Liver (tissue), 9 donors: ENCODE measurements around the gene BEAN1. TPM values are rescaled to one million over a fixed set of nuclear protein-coding genes. Genes with fewer than 3 reads are reported as not detected.

Source experiments
- DNase-seq: peaks from one replicate; pipeline ENCODE4 v3.0.0-alpha.2; 2017; ENCODE audit warnings: low spot score
- H3K27ac ChIP-seq, 2 donors: one replicate each; pipeline ENCODE4 v1.7.0; 2013; ENCODE audit warnings: inconsistent platforms in 2 of 2, low read length in 2 of 2, control low read depth in 1 of 2, low read depth in 1 of 2, mild to moderate bottlenecking in 1 of 2
- H3K27me3 ChIP-seq, 4 donors: one replicate each; pipeline versions ENCODE4 v1.6.1 to v1.7.0; 2013; ENCODE audit warnings: low read length in 3 of 4, inconsistent platforms in 1 of 4, mild to moderate bottlenecking in 1 of 4, moderate library complexity in 1 of 4; ENCODE audit not compliant: control insufficient read depth in 4 of 4, insufficient read depth in 4 of 4
- H3K36me3 ChIP-seq, 4 donors: one replicate each; pipeline versions ENCODE4 v1.6.1 to v1.7.0; 2013; ENCODE audit warnings: low read length in 3 of 4, mild to moderate bottlenecking in 3 of 4, low read depth in 1 of 4, moderate library complexity in 1 of 4; ENCODE audit not compliant: control insufficient read depth in 4 of 4, insufficient read depth in 3 of 4
- H3K4me1 ChIP-seq, 4 donors: one replicate each; pipeline versions ENCODE4 v1.6.1 to v1.7.0; 2013; ENCODE audit warnings: low read length in 3 of 4, mild to moderate bottlenecking in 3 of 4, moderate library complexity in 1 of 4; ENCODE audit not compliant: control insufficient read depth in 4 of 4, insufficient read depth in 4 of 4
- H3K4me3 ChIP-seq, 3 donors: one replicate each; pipeline versions ENCODE4 v1.6.1 to v1.7.0; 2013; ENCODE audit warnings: low read length in 3 of 3, control low read depth in 1 of 3, low read depth in 1 of 3, mild to moderate bottlenecking in 1 of 3
- H3K9ac ChIP-seq, 2 donors: one replicate each; pipeline ENCODE4 v1.7.0; 2013; ENCODE audit warnings: low read length in 2 of 2, mild to moderate bottlenecking in 2 of 2, moderate library complexity in 2 of 2, control low read depth in 1 of 2, low read depth in 1 of 2
- H3K9me3 ChIP-seq, 4 donors: one replicate each; pipeline versions ENCODE4 v1.6.1 to v1.7.0; 2013; ENCODE audit warnings: low read length in 3 of 4; ENCODE audit not compliant: control insufficient read depth in 4 of 4
- EGR1 ChIP-seq, 2 donors: IDR thresholded peaks; 2 replicates each; pipeline ENCODE4 v1.6.1; 2016 to 2018; ENCODE audit warnings: antibody characterized with exemption in 2 of 2, low read depth in 2 of 2
- FOXA1 ChIP-seq: IDR thresholded peaks from 2 replicates; pipeline ENCODE4 v1.6.1; 2016; ENCODE audit warnings: antibody characterized with exemption
- FOXA2 ChIP-seq: IDR thresholded peaks from 2 replicates; pipeline ENCODE4 v1.6.1; 2016; ENCODE audit warnings: antibody characterized with exemption
- HNF4A ChIP-seq, 2 donors: conservative IDR thresholded peaks; 2 replicates each; pipeline ENCODE4 v1.6.1; 2016; ENCODE audit warnings: antibody characterized with exemption in 2 of 2, mild to moderate bottlenecking in 2 of 2
- HNF4G ChIP-seq: IDR thresholded peaks from 2 replicates; pipeline ENCODE4 v1.6.1; 2016; ENCODE audit warnings: antibody characterized with exemption
- JUND ChIP-seq, 2 donors: IDR thresholded peaks; 2 replicates each; pipeline ENCODE4 v1.6.1; 2016; ENCODE audit warnings: antibody characterized with exemption in 2 of 2
- NR2F2 ChIP-seq: IDR thresholded peaks from 2 replicates; pipeline ENCODE4 v1.6.1; 2016; ENCODE audit warnings: antibody characterized with exemption
- RAD21 ChIP-seq, 2 donors: IDR thresholded peaks; 2 replicates each; pipeline ENCODE4 v1.6.1; 2016; ENCODE audit warnings: antibody characterized with exemption in 2 of 2, mild to moderate bottlenecking in 2 of 2
- RXRA ChIP-seq, 2 donors: IDR thresholded peaks; 2 replicates each; pipeline ENCODE4 v1.6.1; 2017 to 2018; ENCODE audit warnings: antibody characterized with exemption in 2 of 2, mild to moderate bottlenecking in 1 of 2
- TAF1 ChIP-seq: conservative IDR thresholded peaks from 2 replicates; pipeline ENCODE4 v1.6.1; 2016; ENCODE audit warnings: antibody characterized with exemption, mild to moderate bottlenecking
- YY1 ChIP-seq: IDR thresholded peaks from 2 replicates; pipeline ENCODE4 v1.6.1; 2016; ENCODE audit warnings: antibody characterized with exemption, mild to moderate bottlenecking
- WGBS: extraction: QIAGEN DNeasy Blood & Tissue Kit; methylation state at CpG from one replicate; pipeline ENCODE4 v1.1.7; 2013; 5-methylcytosine and 5-hydroxymethylcytosine counted together
- polyA plus RNA-seq, 2 donors: library from polyadenylated mRNA; stranded (reverse) in 1 of 2; unstranded in 1 of 2; fragments of 200-250 nt in 1 of 2; fragments of >200 nt in 1 of 2; fragmentation: Nextera tagmentation in 1 of 2; extraction: Ambion mirVana in 1 of 2; gene quantifications; one replicate each; pipeline versions ENCODE4 v1.2.1 to v1.2.3, GENCODE V29; 2013 to 2015
- total RNA-seq, 2 donors: library from RNA; depleted of rRNA; stranded (reverse); fragments of >200 nt; gene quantifications; one replicate each; pipeline ENCODE4 v1.2.3, GENCODE V29; 2014
- TF ChIP-seq, protein P1 (sequence below): IDR thresholded peaks from 2 replicates; pipeline ENCODE4 v1.6.1; 2016; ENCODE audit warnings: antibody characterized with exemption
- TF ChIP-seq, protein P2 (sequence below): fragments of 150-350 bp; IDR thresholded peaks from 2 replicates; pipeline ENCODE4 v1.5.1; 2017; ENCODE audit warnings: improper control_type of control experiment, low read depth, low read length; ENCODE audit not compliant: missing input control
- TF ChIP-seq, protein P3 (sequence below): IDR thresholded peaks from 2 replicates; pipeline ENCODE4 v1.6.1; 2016; ENCODE audit warnings: antibody characterized with exemption
- TF ChIP-seq, protein P4 (sequence below): IDR thresholded peaks from 2 replicates; pipeline ENCODE4 v1.6.1; 2016; ENCODE audit warnings: antibody characterized with exemption, mild to moderate bottlenecking
- TF ChIP-seq, protein P5 (sequence below): IDR thresholded peaks from 2 replicates; pipeline ENCODE4 v1.6.1; 2016; ENCODE audit warnings: antibody characterized with exemption
- donor health status: healthy.
- donor health status: healthy.
- donor health status: healthy.
- donor health status: healthy.
- donor health status: healthy.

The BEAN1 gene
- total and polyA plus RNA-seq, 4 donors = 0.22 to 0.99 (median 0.25) TPM; not detected in 1

DNA sequence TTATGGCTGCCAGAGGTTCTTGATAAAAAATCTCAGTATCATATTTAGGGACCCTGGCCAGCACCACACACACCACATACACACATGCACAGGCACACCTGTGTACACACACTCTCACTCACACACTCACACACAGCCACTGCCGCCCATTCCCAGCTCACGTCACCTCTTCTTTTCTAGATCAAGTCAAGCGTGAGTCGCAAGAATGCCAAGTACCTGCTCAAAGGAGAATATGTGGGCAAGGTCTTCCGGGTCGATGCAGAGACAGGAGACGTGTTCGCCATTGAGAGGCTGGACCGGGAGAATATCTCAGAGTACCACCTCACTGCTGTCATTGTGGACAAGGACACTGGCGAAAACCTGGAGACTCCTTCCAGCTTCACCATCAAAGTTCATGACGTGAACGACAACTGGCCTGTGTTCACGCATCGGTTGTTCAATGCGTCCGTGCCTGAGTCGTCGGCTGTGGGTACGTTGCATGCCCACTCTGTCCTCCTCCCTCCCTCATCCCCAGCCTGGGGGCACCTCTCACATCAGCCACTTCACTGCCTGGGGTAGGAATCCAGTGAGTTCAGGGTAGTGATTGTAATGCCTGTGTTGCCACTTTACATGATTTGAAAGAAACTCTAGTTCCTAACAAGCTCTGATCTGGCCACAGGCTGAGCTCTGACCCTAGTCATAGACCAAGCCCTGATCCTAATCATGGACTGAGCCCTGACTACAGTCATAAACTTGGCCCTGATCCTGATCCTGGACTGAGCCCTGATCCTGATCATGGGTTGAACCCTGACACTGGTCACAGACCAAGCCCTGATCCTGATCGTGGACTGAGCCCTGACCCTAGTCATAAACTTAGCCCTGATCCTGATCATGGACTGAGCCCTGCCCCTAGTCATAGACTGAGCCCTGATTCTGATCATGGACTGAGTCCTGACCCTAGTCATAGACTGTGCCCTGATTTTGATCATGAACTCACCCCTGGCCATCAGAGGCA lies 40.2 kb upstream of the BEAN1 start:
- H3K9me3 ChIP-seq = no peaks in the 10 kb centered on the region
- peaks cover 0 to 3% (median 0%) of the 10 kb centered on the region in 4 donors for H3K36me3 ChIP-seq
- TF ChIP-seq RXRA (IDR thresholded peaks at IDR 0.05) (no peak), FOXA2 (no peak), EGR1 (IDR thresholded peaks at IDR 0.05; ENCODE audit: low read depth in 2 of 2) (no peak), HNF4A (conservative IDR thresholded peaks at IDR 0.05) (no peak), NR2F2 (no peak), JUND (IDR thresholded peaks at IDR 0.05) (no peak), FOXA1 (no peak)
- TF ChIP-seq, protein P1, sequence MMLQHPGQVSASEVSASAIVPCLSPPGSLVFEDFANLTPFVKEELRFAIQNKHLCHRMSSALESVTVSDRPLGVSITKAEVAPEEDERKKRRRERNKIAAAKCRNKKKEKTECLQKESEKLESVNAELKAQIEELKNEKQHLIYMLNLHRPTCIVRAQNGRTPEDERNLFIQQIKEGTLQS = no peak
- TF ChIP-seq, protein P2, sequence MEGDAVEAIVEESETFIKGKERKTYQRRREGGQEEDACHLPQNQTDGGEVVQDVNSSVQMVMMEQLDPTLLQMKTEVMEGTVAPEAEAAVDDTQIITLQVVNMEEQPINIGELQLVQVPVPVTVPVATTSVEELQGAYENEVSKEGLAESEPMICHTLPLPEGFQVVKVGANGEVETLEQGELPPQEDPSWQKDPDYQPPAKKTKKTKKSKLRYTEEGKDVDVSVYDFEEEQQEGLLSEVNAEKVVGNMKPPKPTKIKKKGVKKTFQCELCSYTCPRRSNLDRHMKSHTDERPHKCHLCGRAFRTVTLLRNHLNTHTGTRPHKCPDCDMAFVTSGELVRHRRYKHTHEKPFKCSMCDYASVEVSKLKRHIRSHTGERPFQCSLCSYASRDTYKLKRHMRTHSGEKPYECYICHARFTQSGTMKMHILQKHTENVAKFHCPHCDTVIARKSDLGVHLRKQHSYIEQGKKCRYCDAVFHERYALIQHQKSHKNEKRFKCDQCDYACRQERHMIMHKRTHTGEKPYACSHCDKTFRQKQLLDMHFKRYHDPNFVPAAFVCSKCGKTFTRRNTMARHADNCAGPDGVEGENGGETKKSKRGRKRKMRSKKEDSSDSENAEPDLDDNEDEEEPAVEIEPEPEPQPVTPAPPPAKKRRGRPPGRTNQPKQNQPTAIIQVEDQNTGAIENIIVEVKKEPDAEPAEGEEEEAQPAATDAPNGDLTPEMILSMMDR = no peak
- TF ChIP-seq, protein P3, sequence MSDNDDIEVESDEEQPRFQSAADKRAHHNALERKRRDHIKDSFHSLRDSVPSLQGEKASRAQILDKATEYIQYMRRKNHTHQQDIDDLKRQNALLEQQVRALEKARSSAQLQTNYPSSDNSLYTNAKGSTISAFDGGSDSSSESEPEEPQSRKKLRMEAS = no peak
- TF ChIP-seq, protein P4, sequence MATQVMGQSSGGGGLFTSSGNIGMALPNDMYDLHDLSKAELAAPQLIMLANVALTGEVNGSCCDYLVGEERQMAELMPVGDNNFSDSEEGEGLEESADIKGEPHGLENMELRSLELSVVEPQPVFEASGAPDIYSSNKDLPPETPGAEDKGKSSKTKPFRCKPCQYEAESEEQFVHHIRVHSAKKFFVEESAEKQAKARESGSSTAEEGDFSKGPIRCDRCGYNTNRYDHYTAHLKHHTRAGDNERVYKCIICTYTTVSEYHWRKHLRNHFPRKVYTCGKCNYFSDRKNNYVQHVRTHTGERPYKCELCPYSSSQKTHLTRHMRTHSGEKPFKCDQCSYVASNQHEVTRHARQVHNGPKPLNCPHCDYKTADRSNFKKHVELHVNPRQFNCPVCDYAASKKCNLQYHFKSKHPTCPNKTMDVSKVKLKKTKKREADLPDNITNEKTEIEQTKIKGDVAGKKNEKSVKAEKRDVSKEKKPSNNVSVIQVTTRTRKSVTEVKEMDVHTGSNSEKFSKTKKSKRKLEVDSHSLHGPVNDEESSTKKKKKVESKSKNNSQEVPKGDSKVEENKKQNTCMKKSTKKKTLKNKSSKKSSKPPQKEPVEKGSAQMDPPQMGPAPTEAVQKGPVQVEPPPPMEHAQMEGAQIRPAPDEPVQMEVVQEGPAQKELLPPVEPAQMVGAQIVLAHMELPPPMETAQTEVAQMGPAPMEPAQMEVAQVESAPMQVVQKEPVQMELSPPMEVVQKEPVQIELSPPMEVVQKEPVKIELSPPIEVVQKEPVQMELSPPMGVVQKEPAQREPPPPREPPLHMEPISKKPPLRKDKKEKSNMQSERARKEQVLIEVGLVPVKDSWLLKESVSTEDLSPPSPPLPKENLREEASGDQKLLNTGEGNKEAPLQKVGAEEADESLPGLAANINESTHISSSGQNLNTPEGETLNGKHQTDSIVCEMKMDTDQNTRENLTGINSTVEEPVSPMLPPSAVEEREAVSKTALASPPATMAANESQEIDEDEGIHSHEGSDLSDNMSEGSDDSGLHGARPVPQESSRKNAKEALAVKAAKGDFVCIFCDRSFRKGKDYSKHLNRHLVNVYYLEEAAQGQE = no peak
- no peak overlapping the region for H3K4me3 ChIP-seq
- no peak overlapping the region for H3K9ac ChIP-seq
- H3K4me1 ChIP-seq = no peaks in the 10 kb centered on the region
- H3K27ac ChIP-seq = no peak overlapping the region
- no peaks in the 10 kb centered on the region for H3K27me3 ChIP-seq
- WGBS = 91% methylated on average over 20 of the region's 20 CpGs
- DNase-seq = no peak

DNA sequence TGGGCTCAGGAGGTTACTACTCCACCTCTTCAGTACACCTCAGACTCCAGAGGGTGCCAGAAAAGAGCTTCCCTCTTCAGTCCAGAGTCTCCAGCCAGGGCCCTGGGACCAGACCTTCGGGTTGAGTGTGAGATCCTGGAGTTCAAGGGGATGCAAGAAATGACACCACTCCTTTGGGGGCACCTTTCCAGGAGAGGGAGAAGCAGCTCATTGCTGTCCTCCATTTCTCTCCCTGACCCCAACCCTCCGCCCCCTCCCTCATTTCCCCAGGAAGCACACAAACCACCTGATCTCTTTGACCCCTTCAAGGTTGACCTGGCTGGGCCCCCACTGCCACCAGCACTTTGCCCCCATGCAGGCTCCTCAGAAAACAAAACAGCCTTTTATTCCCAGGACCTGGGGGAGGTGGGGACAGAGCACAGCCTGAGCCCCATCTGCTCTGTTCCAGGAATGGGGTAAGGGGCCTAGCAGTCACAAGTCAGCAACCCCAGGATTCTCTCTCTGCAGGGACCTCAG lies 39.2 kb upstream of the BEAN1 start:
- H3K27me3 ChIP-seq = no peaks in the 10 kb centered on the region
- no peak overlapping the region for H3K9ac ChIP-seq
- H3K9me3 ChIP-seq = no peaks in the 10 kb centered on the region
- 76% methylated on average over 2 of the region's 2 CpGs for WGBS
- no peak overlapping the region for H3K4me3 ChIP-seq
- H3K27ac ChIP-seq = no peak overlapping the region
- TF ChIP-seq, protein P4 = no peak
- TF ChIP-seq TAF1 = no peak
- no peak for TF ChIP-seq JUND (IDR thresholded peaks at IDR 0.05)
- no peak for TF ChIP-seq HNF4G
- no peak for TF ChIP-seq FOXA1
- TF ChIP-seq, protein P2 = no peak
- no peak for TF ChIP-seq HNF4A (conservative IDR thresholded peaks at IDR 0.05)
- TF ChIP-seq, protein P5, sequence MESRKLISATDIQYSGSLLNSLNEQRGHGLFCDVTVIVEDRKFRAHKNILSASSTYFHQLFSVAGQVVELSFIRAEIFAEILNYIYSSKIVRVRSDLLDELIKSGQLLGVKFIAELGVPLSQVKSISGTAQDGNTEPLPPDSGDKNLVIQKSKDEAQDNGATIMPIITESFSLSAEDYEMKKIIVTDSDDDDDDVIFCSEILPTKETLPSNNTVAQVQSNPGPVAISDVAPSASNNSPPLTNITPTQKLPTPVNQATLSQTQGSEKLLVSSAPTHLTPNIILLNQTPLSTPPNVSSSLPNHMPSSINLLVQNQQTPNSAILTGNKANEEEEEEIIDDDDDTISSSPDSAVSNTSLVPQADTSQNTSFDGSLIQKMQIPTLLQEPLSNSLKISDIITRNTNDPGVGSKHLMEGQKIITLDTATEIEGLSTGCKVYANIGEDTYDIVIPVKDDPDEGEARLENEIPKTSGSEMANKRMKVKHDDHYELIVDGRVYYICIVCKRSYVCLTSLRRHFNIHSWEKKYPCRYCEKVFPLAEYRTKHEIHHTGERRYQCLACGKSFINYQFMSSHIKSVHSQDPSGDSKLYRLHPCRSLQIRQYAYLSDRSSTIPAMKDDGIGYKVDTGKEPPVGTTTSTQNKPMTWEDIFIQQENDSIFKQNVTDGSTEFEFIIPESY = no peak
- no peak for TF ChIP-seq YY1
- no peak for TF ChIP-seq RAD21 (IDR thresholded peaks at IDR 0.05)
- no peak for TF ChIP-seq NR2F2
- H3K36me3 ChIP-seq = peaks cover 0 to 3% (median 0%) of the 10 kb centered on the region in 4 donors
- H3K4me1 ChIP-seq = no peaks in the 10 kb centered on the region
- no peak for DNase-seq
